GM19372 (cell line): Measurements from ENCODE around the gene TBC1D20.
"Not testable (repeated sequence)": the region's sequence is repeated elsewhere in the genome, so short reads cannot be mapped to it uniquely, and the experiment has no call there.

ENCODE experiments used
- ATAC-seq: cut with Tn5 transposase; IDR thresholded peaks from one replicate; pipeline ENCODE4 v1.9.1; 2021; ENCODE audit warnings: mild to moderate bottlenecking, low read depth, moderate library complexity; ENCODE audit not compliant: unreplicated experiment

TBC1D20 gene

GRCh38 chr20:476561-477249 is 14.4 kb upstream of the TBC1D20 start:
- ATAC-seq = not testable (repeated sequence)

- ATAC-seq = no peak
Measured at GRCh38 chr20:475463-476357, 13.4 kb upstream of the TBC1D20 start.

- ATAC-seq = no peak
Measured at GRCh38 chr20:474581-474980, 12.2 kb upstream of the TBC1D20 start.

DNA sequence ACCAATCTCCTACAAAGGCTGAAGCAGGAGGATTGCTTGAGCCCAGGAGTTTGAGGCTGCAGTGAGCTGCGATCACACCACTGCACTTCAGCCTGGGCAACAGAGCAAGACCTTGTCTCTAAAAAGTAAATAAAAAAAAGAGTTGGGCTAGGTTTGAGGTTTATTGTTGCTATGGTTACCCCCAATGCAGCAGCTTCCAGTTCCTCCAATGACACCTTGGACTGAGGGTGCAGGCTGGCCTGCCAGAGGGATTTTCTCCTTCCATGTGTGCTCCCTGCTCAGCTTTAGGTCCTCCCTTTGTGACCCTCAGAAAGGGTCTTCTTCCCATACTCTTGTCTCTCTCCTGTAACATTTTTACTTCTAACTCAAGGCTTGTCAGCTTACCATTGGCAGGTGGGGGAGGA is 10.6 kb upstream of the TBC1D20 start:
- ATAC-seq = no peak

- ATAC-seq = no peak
Measured at GRCh38 chr20:472137-472846, 10.0 kb upstream of the TBC1D20 start.

- ATAC-seq = no peak
Measured at GRCh38 chr20:469746-470490, 7.6 kb upstream of the TBC1D20 start.

DNA sequence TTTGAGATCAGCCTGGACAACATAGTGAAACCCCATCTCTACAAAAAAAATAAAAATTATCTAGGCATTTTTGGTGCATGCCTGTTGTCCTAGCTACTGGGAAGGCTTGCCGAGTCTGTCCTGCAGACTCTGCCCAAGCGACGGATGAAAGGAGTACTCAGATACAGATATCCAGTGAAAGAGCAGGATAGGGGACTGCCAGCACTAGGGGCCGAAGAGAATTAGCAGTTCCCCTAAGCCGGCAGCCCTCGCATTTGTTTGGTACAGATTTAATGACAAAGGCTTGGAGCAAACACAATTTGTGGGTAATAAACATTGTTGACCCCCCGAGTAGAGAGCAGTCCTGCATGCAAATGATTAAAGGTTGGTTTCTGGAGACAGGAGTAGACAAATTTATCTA is 5.4 kb upstream of the TBC1D20 start:
- ATAC-seq = no peak

DNA sequence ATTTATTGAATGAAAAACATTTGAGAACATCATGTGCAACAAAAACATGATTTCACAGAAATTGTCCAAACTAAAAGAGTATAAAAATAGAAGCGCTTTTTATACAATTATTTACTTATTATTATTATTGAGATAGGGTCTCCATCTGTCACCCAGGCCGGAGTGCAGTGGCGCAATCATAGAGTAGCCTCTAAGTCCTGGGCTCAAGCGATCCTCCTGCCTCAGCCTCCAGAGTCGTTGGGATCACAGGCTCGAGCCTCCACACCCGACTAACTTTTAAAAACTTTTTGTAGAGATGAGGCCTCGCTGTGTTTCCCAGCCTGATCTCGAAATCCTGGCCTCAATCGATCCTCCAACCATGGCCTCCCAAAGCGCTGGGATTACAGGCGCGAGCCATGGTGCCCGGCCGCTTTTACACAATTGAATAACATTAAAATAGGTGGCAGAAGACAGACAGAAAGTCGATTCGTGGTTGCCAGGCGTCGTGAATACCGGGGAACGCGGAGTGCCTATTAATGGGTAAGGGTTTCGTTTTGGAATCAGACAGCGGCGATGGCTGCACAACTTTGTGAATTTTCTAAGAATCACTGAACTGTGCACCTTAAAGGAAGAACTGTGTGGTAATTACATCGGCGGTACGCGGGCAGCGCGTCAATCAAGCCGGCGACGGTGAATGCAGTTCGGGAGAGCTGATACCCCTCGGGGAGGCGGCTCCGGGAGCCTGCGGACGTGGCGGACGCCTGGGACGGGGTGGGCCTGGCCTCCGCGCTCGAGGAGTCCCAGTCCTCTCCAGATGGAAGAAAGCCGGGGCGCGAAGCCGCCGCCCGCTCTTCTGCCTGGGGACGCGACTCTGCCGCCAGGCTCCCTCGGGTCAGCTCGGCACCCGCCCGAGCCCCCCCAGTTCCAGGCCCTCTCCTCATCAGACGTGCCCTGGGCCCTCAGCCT is 807 bp downstream of the TBC1D20 start:
- peak; percentile 30 for ATAC-seq

DNA sequence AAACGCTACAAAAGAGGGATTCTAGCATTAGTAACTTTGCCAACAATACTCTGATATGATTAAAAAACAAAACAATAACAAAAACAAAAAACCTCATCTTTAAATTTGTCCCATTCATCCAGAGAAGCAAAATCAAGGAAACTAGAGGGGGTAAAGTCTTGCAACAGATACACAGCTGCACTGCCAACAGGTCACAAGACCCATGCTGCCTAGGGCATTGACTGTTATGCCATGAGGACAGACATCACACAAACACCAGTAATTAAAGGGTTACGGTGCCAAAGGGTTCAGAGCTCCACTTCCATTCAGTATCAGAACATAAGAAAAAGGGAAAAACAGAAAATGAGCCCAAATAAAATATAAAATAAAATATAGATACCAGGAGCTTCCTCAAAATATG is 1.6 kb downstream of the TBC1D20 start:
- ATAC-seq = no peak

DNA sequence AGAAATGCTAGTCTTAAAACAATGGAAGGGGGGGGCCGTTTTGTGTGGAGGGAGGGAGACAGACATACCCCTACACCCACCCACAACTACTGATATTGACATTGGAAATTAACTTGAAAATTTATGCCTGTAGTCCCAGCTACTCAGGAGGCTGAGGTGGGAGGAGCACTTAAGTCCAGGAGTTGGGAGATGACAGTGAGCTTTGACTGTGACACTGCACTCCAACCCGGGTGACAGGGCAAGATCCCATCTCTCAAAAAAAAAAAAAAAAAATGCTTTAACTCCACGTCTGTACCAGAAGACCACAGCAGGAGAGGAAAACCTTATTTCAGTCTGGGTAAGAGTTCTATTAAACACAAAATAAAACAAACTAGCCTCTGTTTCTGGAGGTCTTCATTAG is 2.2 kb downstream of the TBC1D20 start:
- no peak for ATAC-seq

DNA sequence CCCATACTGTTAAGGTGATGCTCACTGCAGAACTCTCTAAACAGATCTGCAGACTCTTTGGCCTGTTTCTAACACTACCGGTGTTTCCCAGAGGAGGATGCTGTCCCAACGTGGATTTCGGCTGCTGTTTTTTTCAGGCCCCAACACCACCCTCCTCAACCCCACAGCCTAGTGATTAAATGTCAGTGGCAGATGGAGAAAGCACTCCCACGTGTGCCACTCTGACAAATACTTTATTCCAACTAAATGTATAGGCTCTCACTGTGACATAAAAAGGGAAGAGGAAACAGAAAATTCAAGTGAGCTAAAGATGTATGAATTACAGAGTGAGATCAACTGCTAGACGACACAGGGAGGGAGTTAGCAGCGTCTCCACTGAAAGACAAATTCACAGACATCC is 3.6 kb downstream of the TBC1D20 start:
- ATAC-seq = no peak

- ATAC-seq = no peak
Measured at GRCh38 chr20:454951-455350, 7.4 kb downstream of the TBC1D20 start.

DNA sequence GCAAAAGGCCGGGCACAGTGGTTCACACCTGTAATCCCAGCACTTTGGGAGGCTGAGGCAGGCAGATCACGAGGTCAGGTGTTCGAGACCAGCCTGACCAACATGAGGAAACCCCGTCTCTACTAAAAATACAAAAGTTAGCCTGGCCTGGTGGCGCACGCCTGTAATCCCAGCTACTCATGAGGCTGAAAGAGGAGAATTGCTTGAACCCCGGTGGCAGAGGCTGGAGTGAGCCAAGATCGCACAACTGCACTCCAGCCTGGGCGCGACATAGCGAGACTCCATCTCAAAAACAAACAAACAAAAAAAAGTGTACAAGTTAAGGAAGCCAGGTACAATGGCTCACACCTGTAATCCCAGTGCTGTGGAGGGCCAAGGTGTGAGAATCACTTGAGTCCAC is 10.3 kb downstream of the TBC1D20 start:
- not testable (repeated sequence) for ATAC-seq

DNA sequence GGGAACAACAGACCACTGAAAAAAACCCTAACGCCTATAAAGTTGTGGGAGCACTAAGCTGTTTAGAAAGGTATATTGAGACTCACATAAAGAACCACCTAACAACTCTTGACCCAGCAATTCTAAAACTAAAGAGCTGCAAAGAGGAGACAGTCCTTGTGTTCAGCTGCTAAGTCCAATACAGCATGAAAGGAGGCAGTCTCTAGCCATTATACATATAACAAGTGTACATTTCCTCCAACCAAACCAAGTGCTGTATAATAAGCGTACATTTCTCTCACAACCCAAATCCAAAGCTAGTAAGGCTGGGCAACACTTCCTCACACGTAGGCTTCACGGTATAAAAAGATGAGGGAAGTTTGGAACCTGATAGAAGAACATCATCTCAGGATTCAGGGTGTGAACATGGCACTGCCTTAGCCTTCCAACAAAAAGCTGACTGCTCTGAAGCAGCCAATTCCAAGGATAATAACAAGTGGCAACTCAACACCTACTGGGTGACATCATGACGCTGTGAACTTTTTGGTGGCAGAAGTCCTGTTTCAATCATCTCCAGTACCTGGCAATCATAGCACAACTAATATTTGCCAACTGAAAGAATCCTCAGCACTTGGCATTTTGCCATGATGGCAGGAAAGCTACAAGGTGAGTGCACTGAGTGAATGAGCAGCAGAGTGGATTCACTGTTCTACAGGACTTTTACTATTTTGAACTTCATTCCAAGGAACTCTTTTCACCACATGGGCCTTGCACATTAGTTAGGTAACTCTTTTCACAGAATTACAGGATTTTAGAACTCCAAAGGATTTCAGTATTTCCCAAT is 16.6 kb downstream of the TBC1D20 start:
- no peak for ATAC-seq

- no peak for ATAC-seq
Measured at GRCh38 chr20:444862-445426, 17.4 kb downstream of the TBC1D20 start.

GRCh38 chr20:444117-444516 is 18.2 kb downstream of the TBC1D20 start:
- no peak for ATAC-seq

GRCh38 chr20:443223-443775 is 19.0 kb downstream of the TBC1D20 start:
- ATAC-seq = no peak

GRCh38 chr20:440636-441035 is 21.7 kb downstream of the TBC1D20 start:
- no peak for ATAC-seq
